Thoracic aorta (tissue), 2 donors: ENCODE results near the gene PTPRN2. TPM values are rescaled to one million over a fixed set of nuclear protein-coding genes. Genes with fewer than 3 reads are reported as not detected.
"Not testable (repeated sequence)": the region's sequence is repeated elsewhere in the genome, so short reads cannot be mapped to it uniquely, and the experiment has no call there.

Experiments used
- ATAC-seq: fragments of 150-250 bp; one replicate; pipeline ENCODE4 v1.8.0; 2017; ENCODE audit warnings: low read depth; ENCODE audit not compliant: insufficient number of reproducible peaks, low FRiP score
- DNase-seq: peaks from one replicate; pipeline ENCODE4 v3.0.0-alpha.2; 2020; ENCODE audit warnings: low spot score
- H3K27ac ChIP-seq, 2 donors: fragments of 200-600 bp; sonication (generic); 1 replicate in 1 of 2; 2 replicates in 1 of 2; pipeline ENCODE4 v1.5.1; 2016; ENCODE audit warnings: mild to moderate bottlenecking in 2 of 2, moderate library complexity in 2 of 2
- H3K27me3 ChIP-seq: fragments of 200-600 bp; sonication (generic); replicated peaks from 2 replicates; pipeline ENCODE4 v1.6.0; 2016; ENCODE audit warnings: mild to moderate bottlenecking; ENCODE audit not compliant: insufficient read depth
- H3K36me3 ChIP-seq: fragments of 200-600 bp; sonication (generic); one replicate; pipeline ENCODE4 v1.5.1; 2016
- H3K4me1 ChIP-seq, 2 donors: fragments of 200-600 bp; sonication (generic); 1 replicate in 1 of 2; 2 replicates in 1 of 2; pipeline versions ENCODE4 v1.5.1 to v1.6.0; 2016; ENCODE audit warnings: low read depth in 2 of 2, mild to moderate bottlenecking in 1 of 2; ENCODE audit not compliant: control insufficient read depth in 1 of 2
- H3K4me3 ChIP-seq: fragments of 200-600 bp; sonication (generic); 2 replicates; pipeline ENCODE4 v1.5.1; 2016; ENCODE audit warnings: mild to moderate bottlenecking
- H3K9me3 ChIP-seq: fragments of 200-600 bp; sonication (generic); 2 replicates; pipeline ENCODE4 v1.5.1; 2016
- CTCF ChIP-seq: fragments of 200-600 bp; sonication (generic); IDR thresholded peaks from one replicate; pipeline ENCODE4 v1.5.1; 2019; ENCODE audit warnings: antibody characterized with exemption
- total RNA-seq, 2 donors: library from RNA; depleted of rRNA; stranded (reverse); fragments of >200 nt; gene quantifications; one replicate each; pipeline versions ENCODE4 v1.1.0 to v1.2.3, GENCODE V29; 2016

The PTPRN2 gene
- total RNA-seq, 2 donors from 2014 or later, result 2.2 to 3.1 TPM

DNA sequence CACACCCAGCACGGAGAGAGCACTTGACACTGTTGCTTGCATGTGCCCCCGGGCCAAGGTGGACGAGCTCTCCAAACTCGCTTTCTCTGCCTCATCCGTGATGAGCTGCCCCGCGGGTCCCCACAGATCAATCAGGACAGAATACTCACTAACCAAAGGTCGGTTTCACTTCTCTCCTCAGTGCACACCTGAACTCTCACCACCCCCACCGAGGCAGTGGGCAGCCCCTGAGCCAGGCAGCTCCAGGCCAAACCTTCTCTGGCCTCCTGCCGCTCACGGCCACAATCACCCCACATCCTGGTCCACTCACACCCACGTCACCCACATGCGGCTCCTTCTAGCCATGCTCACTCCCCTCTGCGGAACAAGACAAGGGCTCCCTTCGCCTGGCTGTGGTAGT is 806.9 kb downstream of the PTPRN2 start:
- Histone ChIP-seq H3K4me3 (no peak overlapping the region), H3K27me3 (no peaks in the 10 kb centered on the region), H3K4me1 (no peaks in the 10 kb centered on the region), H3K36me3 (no peaks in the 10 kb centered on the region), H3K9me3 (no peaks in the 10 kb centered on the region), H3K27ac (no peak overlapping the region)
- no peak for DNase-seq
- TF ChIP-seq CTCF, result no peak
- ATAC-seq, result no peak

GRCh38 chr7:157780312-157780711 is 807.3 kb downstream of the PTPRN2 start:
- ATAC-seq (no peak), DNase-seq (no peak)
- H3K27ac ChIP-seq, result no peak overlapping the region

GRCh38 chr7:157779206-157779605 is 808.4 kb downstream of the PTPRN2 start:
- no peaks in the 10 kb centered on the region for H3K4me1 ChIP-seq
- DNase-seq (no peak), ATAC-seq (no peak)
- H3K4me3 ChIP-seq, result no peak overlapping the region
- no peak for TF ChIP-seq CTCF
- H3K36me3 ChIP-seq, result no peaks in the 10 kb centered on the region
- no peaks in the 10 kb centered on the region for H3K27me3 ChIP-seq
- H3K9me3 ChIP-seq, result no peaks in the 10 kb centered on the region
- H3K27ac ChIP-seq, result no peak overlapping the region

More at GRCh38 chr7:157780312-157780711, 807.3 kb downstream of the PTPRN2 start:
- Histone ChIP-seq H3K36me3 (no peaks in the 10 kb centered on the region), H3K4me1 (no peaks in the 10 kb centered on the region), H3K9me3 (no peaks in the 10 kb centered on the region), H3K27me3 (no peaks in the 10 kb centered on the region), H3K4me3 (no peak overlapping the region)
- TF ChIP-seq CTCF, result no peak

GRCh38 chr7:157777194-157777762 is 810.3 kb downstream of the PTPRN2 start:
- not testable (repeated sequence) for ATAC-seq, H3K9me3 ChIP-seq, DNase-seq, H3K27ac ChIP-seq, H3K27me3 ChIP-seq, H3K4me3 ChIP-seq, H3K4me1 ChIP-seq, H3K36me3 ChIP-seq

DNA sequence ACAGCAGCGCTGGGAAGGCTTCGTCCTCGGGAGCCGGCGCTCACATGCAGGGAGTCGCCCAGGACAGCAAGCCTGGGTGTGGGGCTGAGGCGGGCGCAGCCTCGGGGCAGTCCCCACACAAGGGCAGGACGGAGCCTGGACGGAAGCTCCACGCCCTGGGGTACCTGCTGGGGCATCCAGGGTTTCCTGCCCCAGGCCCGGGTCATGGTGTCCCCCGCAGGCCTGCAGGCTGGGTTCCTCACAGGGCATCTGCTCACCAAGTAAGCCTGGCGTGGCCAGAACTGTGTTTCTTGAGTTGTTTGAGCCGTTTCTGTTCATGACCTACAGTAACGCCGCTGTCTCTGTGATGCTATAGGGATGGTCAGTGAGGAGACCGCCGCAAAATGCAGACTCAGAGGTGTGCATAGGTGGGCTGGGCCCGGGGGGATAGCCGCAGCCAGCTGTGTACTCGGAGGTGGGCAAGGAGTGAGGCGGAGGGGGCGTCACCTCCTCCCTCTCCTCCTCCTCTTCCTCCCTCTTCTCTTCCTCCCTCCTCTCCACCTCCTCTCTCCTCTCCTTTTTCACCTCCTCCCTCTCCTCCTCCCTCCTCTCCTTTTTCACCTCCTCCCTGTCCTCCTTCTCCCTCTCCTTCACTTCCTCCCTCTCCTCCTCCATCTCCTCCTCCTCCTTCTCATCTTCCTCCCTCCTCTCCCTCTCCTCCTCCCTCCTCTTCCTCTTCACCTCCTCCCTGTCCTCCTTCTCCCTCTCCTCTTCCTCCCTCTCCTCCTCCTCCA is 811.9 kb downstream of the PTPRN2 start:
- no peak for ATAC-seq
- Histone ChIP-seq H3K9me3 (peaks cover 3% of the 10 kb centered on the region), H3K4me1 (no peaks in the 10 kb centered on the region), H3K27ac (no peak overlapping the region), H3K36me3 (no peaks in the 10 kb centered on the region), H3K27me3 (no peaks in the 10 kb centered on the region), H3K4me3 (no peak overlapping the region)
- no peak for TF ChIP-seq CTCF
- DNase-seq, result no peak
